Measurements from ENCODE around the gene ALDH1A1.

ALDH1A1 gene

DNA sequence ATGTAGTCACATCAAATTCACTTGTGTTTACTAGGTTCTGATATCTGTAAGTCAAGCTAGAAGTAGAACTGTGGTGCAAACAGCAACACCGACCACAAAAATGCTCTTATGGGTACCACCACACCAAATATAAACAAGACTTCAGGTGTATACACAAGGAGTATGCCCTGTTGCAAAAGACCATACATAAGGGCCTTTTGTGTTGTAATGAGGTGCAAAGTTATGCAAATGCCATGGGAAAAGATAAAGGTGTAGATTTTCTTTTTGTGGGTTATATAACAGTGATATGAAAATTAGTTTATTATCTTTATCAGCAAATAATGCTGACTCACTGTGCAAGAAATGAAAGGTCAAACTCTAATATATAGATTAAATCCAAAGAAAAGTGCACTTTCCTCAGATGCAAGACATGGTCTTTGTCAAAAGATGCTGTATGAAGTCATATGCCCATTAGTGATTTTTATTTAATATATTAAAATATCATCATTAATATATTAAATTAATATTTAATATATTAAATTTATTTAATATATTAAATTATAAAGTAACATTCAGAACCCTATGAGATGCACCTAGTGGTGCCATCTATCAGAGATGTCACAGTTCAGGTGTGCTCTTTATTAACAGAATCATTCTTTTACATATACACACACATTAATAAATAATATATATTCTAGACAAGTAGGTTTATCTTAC, 26.7 kb upstream of the ALDH1A1 start:
- DNase-seq: no peak

DNA sequence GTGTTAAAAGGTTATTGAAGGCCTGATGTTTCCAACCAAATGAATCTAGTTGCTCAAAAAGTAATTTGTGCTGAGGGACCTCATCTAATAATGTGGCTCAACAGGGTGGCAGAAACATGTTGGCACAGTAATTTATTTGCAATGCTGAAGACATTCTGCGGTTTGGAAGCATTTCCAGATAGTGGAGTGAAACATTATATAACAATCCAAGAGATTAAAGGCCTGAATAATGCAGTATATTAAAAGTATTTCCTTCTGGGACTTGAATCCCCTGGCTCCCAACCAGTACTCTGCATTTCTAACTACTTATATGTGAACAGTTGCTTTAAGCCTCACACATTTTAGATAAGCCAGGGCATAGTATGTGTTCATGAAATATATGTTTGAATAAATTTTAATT, 25.9 kb upstream of the ALDH1A1 start:
- DNase-seq: no peak

DNA sequence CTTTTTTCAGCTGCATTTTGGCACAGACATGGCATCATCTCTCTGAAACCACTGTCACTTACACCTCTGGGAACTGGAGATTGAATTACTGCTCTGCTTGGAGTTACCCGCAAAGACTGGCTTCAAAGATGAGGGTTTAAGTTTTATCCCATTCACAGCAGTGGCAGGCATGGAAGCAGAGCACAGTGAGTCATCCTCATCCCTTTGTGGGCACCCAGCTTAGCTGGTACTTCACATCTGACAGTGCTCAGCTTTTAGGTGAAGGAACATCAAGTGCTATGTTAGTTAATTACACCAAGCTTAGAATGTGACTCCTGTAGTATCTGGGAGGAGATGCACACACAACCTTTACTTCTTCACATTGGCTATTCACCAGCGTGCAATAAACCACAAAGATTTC, 24.8 kb upstream of the ALDH1A1 start:
- no peak for DNase-seq

DNA sequence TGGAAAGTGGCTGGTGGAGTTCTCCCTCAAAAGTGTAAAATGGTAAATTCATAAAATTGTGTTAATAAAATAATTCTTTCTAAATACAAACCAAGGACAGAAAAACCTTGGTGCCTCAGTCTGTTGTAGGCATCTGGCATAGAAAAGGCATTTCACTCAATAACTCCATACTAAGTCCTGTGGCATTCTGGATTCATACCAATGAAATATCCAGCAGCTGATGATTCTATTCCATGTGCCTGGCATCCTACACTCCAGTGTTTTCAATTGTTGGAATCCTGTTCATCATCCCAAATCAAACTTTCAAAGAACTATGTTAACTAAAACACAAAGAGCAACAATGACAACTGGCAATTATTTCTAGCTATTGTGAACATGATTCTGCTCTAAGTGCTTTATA, 21.6 kb upstream of the ALDH1A1 start:
- DNase-seq: no peak

DNA sequence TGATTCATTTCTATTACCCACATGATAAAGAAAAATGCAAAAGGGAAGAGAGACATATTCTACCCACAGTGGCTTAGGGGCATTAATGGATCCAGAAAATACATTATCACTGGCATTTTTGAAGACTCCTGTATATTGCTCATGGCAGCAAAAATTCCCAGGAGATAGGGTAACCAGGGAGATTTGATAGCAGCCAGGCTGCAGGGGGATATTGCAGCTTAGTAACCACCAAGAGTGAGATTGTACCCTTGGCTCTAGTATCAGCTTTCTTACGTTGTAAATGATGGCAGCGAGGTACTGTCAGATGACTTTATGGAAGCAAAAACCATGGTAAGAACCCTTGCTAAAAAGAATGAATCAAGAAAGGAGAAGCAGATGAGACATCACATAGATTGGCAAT, 19.8 kb upstream of the ALDH1A1 start:
- DNase-seq: no peak

DNA sequence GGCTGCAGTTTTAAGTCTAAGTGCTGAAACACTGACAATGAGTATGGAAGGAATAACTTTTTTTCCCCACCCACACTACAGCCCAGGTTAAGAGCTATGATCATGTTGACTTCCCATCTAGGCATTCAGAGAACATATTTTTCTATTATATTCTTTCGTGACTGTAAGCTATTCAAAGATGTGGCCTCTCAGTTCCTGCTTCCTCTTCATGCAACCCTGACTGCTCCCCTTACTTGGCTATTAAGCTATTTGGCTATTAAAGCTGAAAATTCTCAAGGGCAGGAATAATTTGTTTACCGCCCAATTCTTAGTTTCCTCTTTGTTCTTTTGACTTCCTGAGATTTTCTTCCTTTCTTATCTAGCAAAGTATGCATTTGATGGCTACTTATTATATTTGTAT, 18.6 kb upstream of the ALDH1A1 start:
- DNase-seq: no peak

DNA sequence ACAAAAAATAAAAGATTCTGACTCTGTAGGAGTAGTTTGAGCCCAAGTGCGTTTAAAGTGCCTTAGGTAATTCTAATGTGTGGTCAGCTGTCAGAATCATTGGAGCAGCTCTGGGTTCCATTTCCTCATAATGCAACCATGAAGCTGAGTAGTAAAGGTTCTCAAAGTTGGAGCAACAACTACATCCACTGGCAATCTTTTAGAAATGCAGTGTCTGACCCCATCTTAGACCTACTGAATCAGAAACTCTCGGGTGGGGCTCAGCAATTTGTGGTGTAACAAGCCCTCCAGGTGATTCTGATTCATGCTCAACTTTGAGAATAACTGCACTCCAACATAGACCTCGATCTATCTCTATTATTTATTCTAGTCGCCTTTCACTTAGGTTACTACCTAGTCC, 7.6 kb upstream of the ALDH1A1 start:
- no peak for DNase-seq

DNA sequence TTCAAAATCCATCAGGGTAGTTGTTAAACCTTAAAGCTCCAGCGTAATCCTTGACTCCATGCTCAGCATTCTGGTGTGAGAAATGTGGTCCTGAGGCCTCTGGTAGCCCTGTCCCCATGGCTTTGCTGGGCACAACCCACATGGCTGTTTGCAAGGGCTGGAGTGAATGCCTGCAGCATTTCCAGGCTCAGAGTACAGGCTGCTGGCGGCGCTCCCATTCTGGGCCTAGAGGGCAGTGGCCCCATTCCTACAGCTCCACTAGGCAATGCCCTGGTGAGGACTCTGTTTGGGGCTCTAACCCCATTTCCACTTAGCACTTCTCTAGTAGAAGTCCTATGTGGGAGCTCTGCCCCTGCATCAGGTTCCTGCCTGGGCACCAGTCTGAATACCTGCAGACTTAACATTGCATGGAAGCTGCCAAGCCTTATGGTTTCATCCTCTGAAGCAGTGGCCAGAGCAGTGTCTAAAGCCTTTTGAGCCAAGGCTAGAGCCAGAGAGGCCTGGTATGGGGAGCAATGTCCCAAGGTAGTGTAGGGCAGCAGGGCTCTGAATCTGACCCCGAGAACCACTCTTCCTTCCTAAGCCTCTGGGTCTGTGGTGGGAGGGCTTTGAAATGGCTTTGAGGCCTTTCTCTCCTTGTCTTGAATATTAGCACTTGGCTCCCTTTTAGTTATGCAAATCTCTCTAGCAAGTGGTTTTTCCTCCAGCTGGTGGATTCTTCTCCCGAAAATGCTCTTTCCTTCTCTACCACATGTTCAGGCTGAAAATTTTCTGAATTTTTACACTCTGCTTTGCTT, 5.8 kb upstream of the ALDH1A1 start:
- no peak for DNase-seq

DNA sequence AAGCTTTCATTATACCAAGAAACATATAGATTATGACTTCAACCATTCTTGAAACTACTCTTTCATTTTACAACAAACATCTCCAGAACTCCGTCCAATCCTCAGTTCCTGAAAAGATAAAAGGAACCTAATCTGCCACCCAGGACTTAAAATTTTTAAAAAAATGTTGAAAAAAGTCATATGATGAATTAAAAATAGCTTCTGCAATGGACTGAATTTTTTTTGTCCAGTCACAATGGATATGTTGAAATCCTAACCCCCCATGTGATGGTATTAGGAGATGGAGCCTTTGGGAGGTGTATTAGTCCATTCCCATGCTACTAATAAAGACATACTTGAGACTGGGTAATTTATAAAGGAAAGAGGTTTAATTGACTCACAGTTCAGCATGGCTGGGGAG, 2.7 kb upstream of the ALDH1A1 start:
- no peak for DNase-seq

DNA sequence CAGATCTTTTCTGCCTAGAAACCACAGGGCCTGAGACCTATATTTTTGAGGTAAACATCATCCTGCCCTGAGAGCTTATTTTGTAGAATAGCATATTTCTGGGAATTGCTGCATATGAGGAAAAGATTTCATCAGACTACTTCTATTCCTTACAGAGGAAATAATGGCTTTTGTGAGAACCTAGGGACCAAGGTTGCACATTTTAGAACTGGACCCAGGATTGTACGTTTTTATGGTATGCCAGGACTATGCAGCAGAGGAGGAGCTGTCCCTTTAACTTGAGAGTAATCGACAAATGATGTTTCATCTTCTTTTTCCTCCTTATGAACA, 2.2 kb upstream of the ALDH1A1 start:
- no peak for DNase-seq

DNA sequence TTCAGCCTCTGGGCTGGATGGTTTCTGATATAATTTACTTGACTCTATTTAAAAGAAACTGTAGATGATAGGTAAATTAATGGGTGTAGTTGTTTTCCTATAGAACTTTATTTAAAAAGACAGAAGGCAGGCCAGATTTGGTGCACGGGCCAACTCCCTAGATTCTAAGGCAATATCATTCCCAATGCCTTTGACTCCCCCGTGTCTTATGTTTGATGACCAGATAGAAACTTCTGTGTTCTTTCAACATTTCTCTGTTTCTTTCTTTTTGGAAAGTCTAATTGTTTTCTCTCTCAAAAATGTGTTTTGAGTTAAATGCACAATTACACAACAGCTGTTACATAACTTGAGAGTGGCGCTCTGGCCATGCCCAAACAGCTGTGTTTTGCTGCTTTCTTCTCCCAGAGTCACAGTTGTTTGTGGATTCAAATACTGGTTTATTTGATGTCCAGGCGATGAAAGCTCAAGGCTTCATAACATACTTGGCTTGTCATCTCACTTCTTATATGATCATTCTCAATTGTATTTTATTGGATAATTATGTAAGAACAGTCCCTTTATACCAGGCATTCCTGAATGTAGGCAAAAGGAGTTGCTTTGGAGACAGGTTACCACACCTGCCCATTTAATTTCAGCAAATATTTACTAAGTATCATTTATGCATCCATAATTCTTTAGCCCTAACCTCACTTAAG, 1.7 kb upstream of the ALDH1A1 start:
- no peak for DNase-seq

DNA sequence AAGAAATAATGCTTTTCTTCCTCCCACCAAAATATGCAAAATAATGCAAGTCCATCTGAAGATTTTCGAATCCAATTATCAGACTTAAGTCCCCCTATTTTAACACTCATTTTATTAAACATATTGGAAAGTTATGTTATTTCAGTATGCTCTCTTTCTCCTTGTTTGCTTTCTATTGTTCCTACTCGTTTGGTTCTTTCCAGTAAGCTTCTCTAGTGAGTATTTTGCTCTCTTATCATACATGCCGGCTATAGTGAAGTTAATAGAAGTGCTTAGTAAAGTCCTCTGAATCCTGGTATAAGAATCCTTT, 517 bp downstream of the ALDH1A1 start:
- no peak for DNase-seq

DNA sequence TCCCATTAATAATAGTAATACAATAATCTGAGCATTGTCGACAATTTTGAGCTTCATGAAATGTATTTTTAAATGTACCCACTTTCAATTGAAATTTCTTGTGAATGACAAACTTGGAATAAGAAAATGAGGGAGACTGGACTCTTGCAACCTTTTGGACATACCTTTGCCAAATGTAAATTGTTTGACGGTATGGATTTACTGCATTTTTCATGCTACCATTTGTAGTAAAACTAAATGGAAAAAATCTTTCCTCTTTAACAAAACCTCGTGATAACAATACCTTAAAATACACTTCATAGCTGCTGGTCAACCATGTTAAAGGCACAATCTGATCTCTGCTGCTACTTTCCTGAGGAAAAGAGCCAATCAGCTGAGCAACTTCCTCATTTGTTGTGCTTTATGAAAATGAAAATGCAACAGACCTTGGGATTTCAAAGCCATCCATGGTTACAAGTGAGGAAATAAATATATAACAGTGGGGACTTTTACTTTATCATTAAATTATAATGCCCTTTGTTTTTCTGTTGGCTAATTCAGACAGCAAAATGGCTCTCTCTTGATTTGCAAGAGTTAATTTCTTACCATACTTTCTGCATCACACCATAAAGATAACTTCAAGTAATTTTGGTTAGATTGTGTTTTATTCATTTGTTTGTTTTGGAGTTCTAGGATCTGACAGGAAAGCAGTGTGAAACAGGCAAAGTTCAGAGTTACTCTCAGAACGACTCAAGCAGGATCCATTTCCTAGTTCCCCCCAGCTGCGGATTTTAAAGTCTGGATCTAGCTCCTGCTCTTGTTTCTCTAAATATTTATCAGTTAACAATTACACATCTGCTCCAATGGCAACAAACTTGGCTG, 1.1 kb downstream of the ALDH1A1 start:
- DNase-seq: no peak

DNA sequence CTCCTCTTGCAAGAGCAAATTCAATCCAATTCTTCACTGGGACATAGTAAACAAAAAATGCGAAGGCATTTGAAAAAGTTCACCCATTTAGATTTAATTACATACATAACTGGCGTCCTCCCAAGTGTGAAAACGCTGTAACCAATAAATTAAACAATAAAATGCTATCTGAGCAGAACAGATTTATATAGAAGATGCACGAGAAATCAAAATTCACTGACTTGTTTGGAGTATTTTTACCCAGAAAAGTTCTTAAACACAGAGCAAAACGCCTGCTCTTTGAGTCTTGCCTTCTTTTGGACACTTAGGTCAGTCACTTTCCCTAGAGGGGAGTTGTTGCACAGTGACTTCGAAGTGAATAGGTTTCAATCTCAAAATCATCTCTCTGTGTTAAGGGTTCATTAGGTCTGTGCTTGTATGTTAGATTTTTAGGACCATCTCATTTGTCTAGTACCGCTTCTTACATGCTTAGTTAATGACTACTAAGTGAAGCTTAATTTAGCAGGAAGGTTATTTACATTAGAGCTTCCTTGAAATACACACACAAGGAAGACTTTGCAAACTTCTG, 1.9 kb downstream of the ALDH1A1 start:
- no peak for DNase-seq

DNA sequence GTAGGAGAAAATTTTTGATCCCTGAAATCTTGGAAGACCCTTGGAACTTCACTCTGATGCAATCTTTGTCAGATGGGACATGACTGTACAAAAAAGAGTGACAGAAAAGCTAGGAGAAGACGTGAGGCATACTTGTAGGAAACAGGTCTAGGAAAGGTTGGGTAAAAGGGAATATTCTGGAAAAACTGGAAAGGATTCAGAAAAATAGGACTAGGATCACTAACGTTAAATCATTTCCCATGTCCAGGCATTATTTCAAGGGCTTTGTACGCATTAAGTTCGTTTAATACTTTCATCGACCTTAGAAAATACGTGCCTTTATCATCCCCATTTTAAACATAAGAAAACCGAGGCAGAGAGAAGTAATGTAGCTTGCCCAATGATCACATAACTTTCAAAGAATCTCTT, 2.9 kb downstream of the ALDH1A1 start:
- no peak for DNase-seq

DNA sequence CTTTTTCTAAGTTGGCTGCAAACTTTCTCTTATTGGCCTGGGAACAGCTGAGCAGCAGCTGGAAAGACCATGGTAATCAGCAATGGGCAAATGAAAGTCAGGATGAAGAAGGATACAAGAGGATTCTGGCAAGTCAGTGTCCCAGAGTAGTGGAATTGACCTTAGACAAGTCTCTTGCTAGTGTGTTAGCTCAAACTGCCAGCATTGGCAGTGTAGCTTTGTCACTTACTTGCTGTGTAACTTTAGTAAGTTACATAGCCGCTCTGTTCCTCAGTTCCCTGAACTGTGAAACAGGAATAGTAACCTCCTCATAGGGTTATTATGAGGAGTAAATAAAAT, 3.6 kb downstream of the ALDH1A1 start:
- DNase-seq: no peak

DNA sequence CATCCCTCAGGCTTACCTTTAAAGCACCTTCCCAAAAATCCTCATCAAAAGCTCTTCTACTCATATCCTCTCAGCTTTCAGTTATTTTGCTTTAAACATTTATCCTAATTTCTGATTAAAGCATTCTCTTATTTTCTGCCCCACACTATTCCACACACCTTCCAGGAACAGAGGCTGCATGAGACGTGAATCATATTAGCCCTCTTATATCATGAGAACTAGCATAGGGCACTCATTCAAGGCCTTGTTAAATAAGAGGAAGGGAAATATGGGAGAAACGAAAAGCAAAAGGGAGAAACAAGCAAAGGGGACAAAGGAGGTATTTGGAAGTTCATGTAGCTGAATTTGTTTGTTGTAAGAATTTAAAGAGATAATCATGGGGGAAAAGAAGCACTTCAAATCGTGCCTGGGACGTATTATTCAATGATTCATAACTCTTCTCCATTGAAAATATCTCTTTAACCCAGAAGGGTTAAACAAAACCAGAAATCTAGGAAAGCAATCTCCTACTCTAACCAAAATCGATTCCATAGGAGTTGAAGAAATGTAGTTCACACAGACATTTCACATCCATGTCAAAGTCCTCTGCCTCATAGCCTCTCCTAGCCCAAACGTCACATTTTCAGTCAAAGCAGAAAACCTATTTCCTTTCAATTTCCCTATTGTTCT, 4.1 kb downstream of the ALDH1A1 start:
- DNase-seq: no peak

DNA sequence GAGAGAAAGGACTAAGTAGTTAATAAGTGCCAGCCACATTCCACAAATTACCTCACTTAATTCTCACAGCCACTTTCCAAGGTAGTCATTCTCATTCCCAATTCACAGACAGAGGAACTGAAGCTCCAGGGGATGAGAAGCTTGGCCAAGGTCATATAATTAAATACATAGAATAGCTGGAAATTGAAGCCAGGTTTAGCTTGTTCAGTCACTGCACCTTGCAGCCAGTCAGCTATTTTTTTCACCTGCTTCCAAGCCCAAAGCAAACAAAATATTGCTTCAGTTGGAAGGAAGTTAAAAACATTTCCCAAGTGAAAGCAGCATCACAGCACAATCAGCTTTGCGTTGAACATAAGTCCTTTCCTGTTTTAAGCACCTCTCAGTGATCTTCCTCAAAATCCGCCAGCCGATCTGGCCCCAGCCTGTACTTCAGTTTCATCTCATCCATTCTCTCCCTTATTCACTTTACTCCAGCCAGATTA, 4.8 kb downstream of the ALDH1A1 start:
- DNase-seq: no peak

DNA sequence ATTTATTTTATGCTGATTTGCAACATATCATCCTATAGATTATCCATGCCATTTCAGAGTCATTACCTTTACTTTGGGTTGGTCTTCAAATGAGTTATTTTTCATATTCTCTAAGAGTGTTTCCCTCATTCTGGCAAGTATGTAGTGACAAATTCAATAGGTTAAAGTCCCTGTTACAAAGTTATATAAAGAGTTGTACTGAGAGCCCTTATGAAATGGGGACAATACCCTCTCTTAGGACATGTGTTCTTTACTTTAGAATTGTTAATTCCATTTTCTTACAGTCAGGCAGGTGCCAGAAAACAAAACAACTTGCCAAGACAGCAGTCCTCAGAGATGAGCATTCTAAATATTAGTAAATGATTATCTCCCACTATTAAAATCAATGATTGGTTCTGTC, 6.0 kb downstream of the ALDH1A1 start:
- DNase-seq: no peak

DNA sequence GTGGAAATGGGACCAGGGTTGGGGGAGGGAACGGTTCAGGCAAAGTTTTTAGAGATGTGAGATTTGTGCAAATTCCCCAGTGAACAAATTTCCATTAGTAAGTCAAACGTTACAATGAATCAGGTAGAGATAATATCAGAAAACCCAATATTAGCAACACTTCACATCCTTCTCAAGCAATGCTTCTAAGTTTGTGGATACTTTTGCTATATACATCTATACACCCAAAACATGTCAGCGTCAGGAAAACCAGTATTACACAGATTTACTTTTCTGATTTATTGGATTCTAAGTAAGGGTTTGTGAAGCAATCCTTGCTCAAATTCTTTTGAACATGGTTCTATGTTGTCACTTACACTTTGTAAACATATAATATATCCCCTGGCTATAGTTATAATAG, 6.5 kb downstream of the ALDH1A1 start:
- no peak for DNase-seq

DNA sequence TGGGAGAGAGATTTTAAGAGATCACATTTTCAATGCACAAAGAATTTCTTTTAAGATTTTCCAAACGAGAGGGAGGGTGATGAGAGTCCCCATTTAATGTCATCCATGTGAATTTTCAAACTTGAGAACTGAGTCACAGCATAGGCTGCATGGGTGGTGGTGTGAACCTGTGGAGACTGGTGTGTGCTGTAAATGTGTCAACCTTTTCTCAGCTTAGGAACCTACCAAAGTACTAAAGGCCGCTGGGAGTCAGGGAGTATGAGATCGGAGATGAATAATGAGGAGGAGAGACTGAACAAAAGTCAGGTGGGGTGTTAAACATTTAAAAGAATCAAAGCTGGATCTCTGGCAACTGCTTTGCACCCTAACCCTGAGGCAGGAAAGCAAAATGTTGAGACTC, 7.5 kb downstream of the ALDH1A1 start:
- DNase-seq: peak in 1 of 56 donors; percentile 1
